GM18505 (cell line): ENCODE data around the gene HNRNPA2B1.
"Not testable (repeated sequence)": the region's sequence is repeated elsewhere in the genome, so short reads cannot be mapped to it uniquely, and the experiment has no call there.

ENCODE experiments used
- ATAC-seq: cut with Tn5 transposase; IDR thresholded peaks from one replicate; pipeline ENCODE4 v1.9.1; 2021; ENCODE audit not compliant: unreplicated experiment
- POLR2A ChIP-seq: IDR thresholded peaks from 4 replicates; pipeline ENCODE4 v1.6.1; 2011; ENCODE audit warnings: borderline replicate concordance; ENCODE audit not compliant: insufficient read depth, insufficient read length; ENCODE audit errors: extremely low read depth

The HNRNPA2B1 gene

GRCh38 chr7:26185131-26185843 lies 15.3 kb downstream of the HNRNPA2B1 start:
- ATAC-seq: no peak
- TF ChIP-seq POLR2A: no peak

GRCh38 chr7:26184281-26185101 lies 16.1 kb downstream of the HNRNPA2B1 start:
- ATAC-seq: not testable (repeated sequence)

- no peak for ATAC-seq
- TF ChIP-seq POLR2A: no peak
Observed at GRCh38 chr7:26183545-26184280, 16.8 kb downstream of the HNRNPA2B1 start.

GRCh38 chr7:26182706-26183105 lies 17.8 kb downstream of the HNRNPA2B1 start:
- TF ChIP-seq POLR2A: peak; percentile 37
- no peak for ATAC-seq

- no peak for ATAC-seq
- no peak for TF ChIP-seq POLR2A
Observed at GRCh38 chr7:26182283-26182682, 18.3 kb downstream of the HNRNPA2B1 start.

- no peak for ATAC-seq
Observed at GRCh38 chr7:26181474-26182227, 18.9 kb downstream of the HNRNPA2B1 start.

GRCh38 chr7:26180792-26181198 lies 19.8 kb downstream of the HNRNPA2B1 start:
- no peak for TF ChIP-seq POLR2A
- ATAC-seq: no peak

More at GRCh38 chr7:26181474-26182227, 18.9 kb downstream of the HNRNPA2B1 start:
- TF ChIP-seq POLR2A: no peak

- no peak for TF ChIP-seq POLR2A
Observed at GRCh38 chr7:26179826-26180497, 20.6 kb downstream of the HNRNPA2B1 start.

GRCh38 chr7:26179422-26179821 lies 21.1 kb downstream of the HNRNPA2B1 start:
- TF ChIP-seq POLR2A: no peak
- no peak for ATAC-seq

More at GRCh38 chr7:26179826-26180497, 20.6 kb downstream of the HNRNPA2B1 start:
- ATAC-seq: no peak

GRCh38 chr7:26178272-26178960 lies 22.1 kb downstream of the HNRNPA2B1 start:
- no peak for TF ChIP-seq POLR2A
- ATAC-seq: no peak

- not testable (repeated sequence) for ATAC-seq
Observed at GRCh38 chr7:26177269-26177668, 23.3 kb downstream of the HNRNPA2B1 start.

- ATAC-seq: not testable (repeated sequence)
Observed at GRCh38 chr7:26176696-26177095, 23.9 kb downstream of the HNRNPA2B1 start.

GRCh38 chr7:26175903-26176302 lies 24.6 kb downstream of the HNRNPA2B1 start:
- ATAC-seq: not testable (repeated sequence)
